Astrocyte (in vitro differentiated cells and primary cell): ENCODE data around the gene CUTA. TPM values are rescaled to one million over a fixed set of nuclear protein-coding genes. Genes with fewer than 3 reads are reported as not detected.
A peak's percentile ranks its signal among the peaks of the same experiment; 100 is the strongest.

Experiments used
- DNase-seq: peaks from one replicate; pipeline ENCODE4 v3.0.0-alpha.2; 2010; ENCODE audit warnings: low read depth
- FAIRE-seq: peaks from 2 replicates; lab custom pipeline; 2011; peaks lifted over from hg19 to GRCh38; lab: Jason Lieb, UNC
- H2AFZ ChIP-seq: 2 replicates; pipeline ENCODE4 v1.6.0; 2012; ENCODE audit warnings: low read depth, low read length, inconsistent platforms
- H3K27ac ChIP-seq: 2 replicates; pipeline ENCODE4 v1.5.1; 2011; ENCODE audit warnings: low read depth, low read length, inconsistent platforms
- H3K27me3 ChIP-seq: 2 replicates; pipeline ENCODE4 v1.6.0; 2011; ENCODE audit warnings: low read length, inconsistent platforms; ENCODE audit not compliant: insufficient read depth
- H3K36me3 ChIP-seq: 2 replicates; pipeline ENCODE4 v1.5.1; 2011; ENCODE audit warnings: low read length, inconsistent platforms; ENCODE audit not compliant: insufficient read depth
- H3K4me1 ChIP-seq: 2 replicates; pipeline ENCODE4 v1.5.1; 2011; ENCODE audit warnings: low read length, inconsistent platforms; ENCODE audit not compliant: insufficient read depth
- H3K4me2 ChIP-seq: 2 replicates; pipeline ENCODE4 v1.6.0; 2012; ENCODE audit warnings: low read length, inconsistent platforms
- H3K4me3 ChIP-seq: 2 replicates; pipeline ENCODE4 v1.5.1; 2011; ENCODE audit warnings: low read depth, mild to moderate bottlenecking, low read length, inconsistent platforms; ENCODE audit not compliant: insufficient read depth
- H3K79me2 ChIP-seq: 2 replicates; pipeline ENCODE4 v1.6.0; 2012; ENCODE audit warnings: mild to moderate bottlenecking, low read length, inconsistent platforms; ENCODE audit not compliant: insufficient read depth
- H3K9ac ChIP-seq: 2 replicates; pipeline ENCODE4 v1.6.0; 2012; ENCODE audit warnings: mild to moderate bottlenecking, low read length, inconsistent platforms
- H3K9me3 ChIP-seq: 2 replicates; pipeline ENCODE4 v1.5.1; 2012; ENCODE audit warnings: low read depth, mild to moderate bottlenecking, low read length, inconsistent platforms; ENCODE audit not compliant: insufficient read depth
- H4K20me1 ChIP-seq: 2 replicates; pipeline ENCODE4 v1.6.0; 2012; ENCODE audit warnings: low read length, inconsistent platforms; ENCODE audit not compliant: insufficient read depth
- H3K27ac Mint-ChIP-seq: one replicate; pipeline ENCODE4 v1.8.0; 2021; ENCODE audit warnings: mild to moderate bottlenecking, mixed read lengths; ENCODE audit not compliant: unreplicated experiment
- H3K27me3 Mint-ChIP-seq: one replicate; pipeline ENCODE4 v1.8.0; 2021; ENCODE audit warnings: low read depth, mixed read lengths; ENCODE audit not compliant: unreplicated experiment
- H3K36me3 Mint-ChIP-seq: one replicate; pipeline ENCODE4 v1.8.0; 2021; ENCODE audit warnings: low read depth, mixed read lengths; ENCODE audit not compliant: unreplicated experiment
- H3K4me1 Mint-ChIP-seq: one replicate; pipeline ENCODE4 v1.8.0; 2021; ENCODE audit warnings: low read depth, mixed read lengths; ENCODE audit not compliant: unreplicated experiment
- H3K4me3 Mint-ChIP-seq: one replicate; pipeline ENCODE4 v1.8.0; 2021; ENCODE audit warnings: mild to moderate bottlenecking, moderate library complexity, mixed read lengths; ENCODE audit not compliant: unreplicated experiment
- H3K9me3 Mint-ChIP-seq: one replicate; pipeline ENCODE4 v1.8.0; 2021; ENCODE audit warnings: mild to moderate bottlenecking, mixed read lengths; ENCODE audit not compliant: unreplicated experiment
- EZH2 ChIP-seq: IDR thresholded peaks from 2 replicates; pipeline ENCODE4 v1.6.1; 2012; ENCODE audit warnings: mild to moderate bottlenecking, low read length, inconsistent platforms; ENCODE audit not compliant: insufficient read depth
- total RNA-seq: library from RNA; stranded (reverse); gene quantifications from 2 replicates; pipeline ENCODE4 v1.2.1, GENCODE V29; 2021
- TF ChIP-seq, protein P1 (sequence below): IDR thresholded peaks from 2 replicates; pipeline ENCODE4 v1.5.1; 2011; ENCODE audit warnings: low read depth, mild to moderate bottlenecking, inconsistent platforms, low read length, moderate library complexity; ENCODE audit not compliant: insufficient read depth

The CUTA gene
- total RNA-seq, 1 donor from 2014 or later, result 256 TPM

DNA sequence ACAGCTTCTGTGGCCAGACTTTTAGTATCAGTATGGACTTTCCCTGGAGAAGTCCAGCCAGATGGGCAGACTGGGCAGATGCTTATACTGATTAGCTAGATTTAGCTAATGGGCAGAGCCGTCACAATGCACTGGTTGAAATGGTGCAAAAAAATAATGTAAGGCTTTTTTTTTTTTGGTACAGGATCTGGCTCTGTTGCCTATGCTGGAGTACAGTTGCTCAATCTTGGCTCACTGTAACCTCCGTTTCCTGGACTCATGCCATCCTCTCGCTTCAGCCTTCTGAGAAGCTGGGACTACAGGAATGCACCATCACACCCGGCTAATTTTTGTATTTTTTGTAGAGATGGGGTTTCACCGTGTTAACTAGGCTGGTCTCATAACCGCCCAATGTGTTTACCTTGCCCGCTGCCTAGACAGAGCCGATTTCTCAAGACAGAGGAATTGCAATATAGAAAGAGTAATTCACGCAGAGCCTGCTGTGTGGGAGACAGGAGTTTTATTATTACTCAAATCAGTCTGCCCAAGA lies 42.7 kb downstream of the CUTA start:
- H3K27ac ChIP-seq, result no peak overlapping the region
- no peak overlapping the region for H3K9ac ChIP-seq
- H3K4me2 ChIP-seq, result peak overlapping the region; percentile 58

DNA sequence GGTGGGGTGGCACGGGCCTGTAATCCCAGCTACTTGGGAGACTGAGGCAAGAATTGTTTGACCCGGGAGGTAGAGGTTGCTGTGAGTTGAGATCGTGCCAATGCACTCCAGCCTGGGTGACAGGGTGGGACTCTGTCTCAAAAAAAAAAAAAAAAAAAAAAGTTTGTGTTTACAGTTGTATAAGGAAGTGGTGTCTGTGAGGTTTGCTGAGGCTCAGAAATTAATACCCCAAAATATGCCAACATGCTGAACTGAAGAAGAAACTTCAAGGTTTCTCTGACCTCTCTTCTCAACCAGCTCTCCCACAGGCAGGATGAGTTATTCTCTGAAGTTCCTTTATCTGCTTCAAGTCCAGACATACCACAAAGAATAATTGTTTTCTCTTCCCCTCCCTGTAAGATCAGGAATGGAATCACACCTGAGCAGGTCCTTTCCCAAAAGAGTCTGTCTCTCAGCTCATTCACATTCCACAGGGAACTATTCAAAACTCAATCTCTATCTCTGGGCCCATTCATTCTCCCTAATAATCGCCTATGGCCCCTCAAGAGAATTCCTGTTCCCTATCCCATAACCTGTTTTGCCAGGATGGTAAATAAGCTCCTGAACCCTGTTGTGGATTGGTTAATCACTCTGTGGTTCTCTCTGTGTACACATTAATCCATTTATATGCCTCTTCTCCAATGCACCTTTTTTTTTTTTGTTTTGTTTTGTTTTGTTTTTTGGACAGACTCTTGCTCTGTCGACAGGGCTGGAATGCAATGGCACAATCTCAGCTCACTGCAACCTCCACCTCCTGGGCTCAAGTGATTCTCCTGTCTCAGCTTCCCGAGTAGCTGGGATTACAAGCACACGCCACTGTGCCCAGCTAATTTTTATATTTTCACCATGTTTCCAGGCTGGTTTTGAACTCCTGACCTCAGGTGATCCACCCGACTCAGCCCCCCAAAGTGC lies 43.7 kb downstream of the CUTA start:
- no peak overlapping the region for H2AFZ ChIP-seq
- no peaks in the 10 kb centered on the region for H3K4me1 Mint-ChIP-seq
- no peak for DNase-seq
- TF ChIP-seq, protein P1, sequence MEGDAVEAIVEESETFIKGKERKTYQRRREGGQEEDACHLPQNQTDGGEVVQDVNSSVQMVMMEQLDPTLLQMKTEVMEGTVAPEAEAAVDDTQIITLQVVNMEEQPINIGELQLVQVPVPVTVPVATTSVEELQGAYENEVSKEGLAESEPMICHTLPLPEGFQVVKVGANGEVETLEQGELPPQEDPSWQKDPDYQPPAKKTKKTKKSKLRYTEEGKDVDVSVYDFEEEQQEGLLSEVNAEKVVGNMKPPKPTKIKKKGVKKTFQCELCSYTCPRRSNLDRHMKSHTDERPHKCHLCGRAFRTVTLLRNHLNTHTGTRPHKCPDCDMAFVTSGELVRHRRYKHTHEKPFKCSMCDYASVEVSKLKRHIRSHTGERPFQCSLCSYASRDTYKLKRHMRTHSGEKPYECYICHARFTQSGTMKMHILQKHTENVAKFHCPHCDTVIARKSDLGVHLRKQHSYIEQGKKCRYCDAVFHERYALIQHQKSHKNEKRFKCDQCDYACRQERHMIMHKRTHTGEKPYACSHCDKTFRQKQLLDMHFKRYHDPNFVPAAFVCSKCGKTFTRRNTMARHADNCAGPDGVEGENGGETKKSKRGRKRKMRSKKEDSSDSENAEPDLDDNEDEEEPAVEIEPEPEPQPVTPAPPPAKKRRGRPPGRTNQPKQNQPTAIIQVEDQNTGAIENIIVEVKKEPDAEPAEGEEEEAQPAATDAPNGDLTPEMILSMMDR, result no peak
- TF ChIP-seq EZH2, result no peak
- no peaks in the 10 kb centered on the region for H3K9me3 ChIP-seq
- H3K4me2 ChIP-seq, result no peak overlapping the region
- no peaks in the 10 kb centered on the region for H3K27me3 ChIP-seq
- no peaks in the 10 kb centered on the region for H3K36me3 Mint-ChIP-seq
- H3K79me2 ChIP-seq, result no peaks in the 10 kb centered on the region
- no peak overlapping the region for H3K27ac Mint-ChIP-seq
- H3K4me1 ChIP-seq, result peaks cover 5% of the 10 kb centered on the region
- H3K27ac ChIP-seq, result no peak overlapping the region
- no peak overlapping the region for H3K9ac ChIP-seq
- H3K27me3 Mint-ChIP-seq, result peaks cover 3% of the 10 kb centered on the region
- no peak overlapping the region for H3K4me3 ChIP-seq
- no peaks in the 10 kb centered on the region for H3K36me3 ChIP-seq
- H3K9me3 Mint-ChIP-seq, result no peaks in the 10 kb centered on the region
- no peaks in the 10 kb centered on the region for H4K20me1 ChIP-seq
- no peak for FAIRE-seq
- no peak overlapping the region for H3K4me3 Mint-ChIP-seq

More for the DNA sequence above, 42.7 kb downstream of the CUTA start:
- no peaks in the 10 kb centered on the region for H4K20me1 ChIP-seq
- H3K36me3 Mint-ChIP-seq, result no peaks in the 10 kb centered on the region
- H3K36me3 ChIP-seq, result no peaks in the 10 kb centered on the region
- H3K27me3 ChIP-seq, result no peaks in the 10 kb centered on the region
- DNase-seq (peak; percentile 79), FAIRE-seq (no peak)
- H3K27ac Mint-ChIP-seq, result no peak overlapping the region
- H3K4me3 ChIP-seq, result no peak overlapping the region
- peak overlapping the region; percentile 31 for H2AFZ ChIP-seq
- H3K4me3 Mint-ChIP-seq, result no peak overlapping the region
- H3K9me3 Mint-ChIP-seq, result no peaks in the 10 kb centered on the region
- no peaks in the 10 kb centered on the region for H3K4me1 Mint-ChIP-seq
- peaks cover 5% of the 10 kb centered on the region for H3K4me1 ChIP-seq
- no peaks in the 10 kb centered on the region for H3K9me3 ChIP-seq
- H3K27me3 Mint-ChIP-seq, result peaks cover 3% of the 10 kb centered on the region
- no peaks in the 10 kb centered on the region for H3K79me2 ChIP-seq
- no peak for TF ChIP-seq EZH2
- TF ChIP-seq, protein P1, result no peak
